Stimulated activated CD4-positive, alpha-beta T cell treated with anti-CD3 and anti-CD28 coated beads, Interleukin-12 subunit alpha, Interleukin-12 subunit beta, amount 100 ng/mL, for 48 hours (primary cell): Measurements from ENCODE around the gene ZNF566.
"Not testable (repeated sequence)": the region's sequence is repeated elsewhere in the genome, so short reads cannot be mapped to it uniquely, and the experiment has no call there.

ENCODE experiments used
- DNase-seq, 3 donors: peaks; one replicate each; pipeline ENCODE4 v3.0.0-alpha.2; 2020; ENCODE audit warnings: low read depth in 2 of 3, low spot score in 1 of 3

Gene ZNF566

DNA sequence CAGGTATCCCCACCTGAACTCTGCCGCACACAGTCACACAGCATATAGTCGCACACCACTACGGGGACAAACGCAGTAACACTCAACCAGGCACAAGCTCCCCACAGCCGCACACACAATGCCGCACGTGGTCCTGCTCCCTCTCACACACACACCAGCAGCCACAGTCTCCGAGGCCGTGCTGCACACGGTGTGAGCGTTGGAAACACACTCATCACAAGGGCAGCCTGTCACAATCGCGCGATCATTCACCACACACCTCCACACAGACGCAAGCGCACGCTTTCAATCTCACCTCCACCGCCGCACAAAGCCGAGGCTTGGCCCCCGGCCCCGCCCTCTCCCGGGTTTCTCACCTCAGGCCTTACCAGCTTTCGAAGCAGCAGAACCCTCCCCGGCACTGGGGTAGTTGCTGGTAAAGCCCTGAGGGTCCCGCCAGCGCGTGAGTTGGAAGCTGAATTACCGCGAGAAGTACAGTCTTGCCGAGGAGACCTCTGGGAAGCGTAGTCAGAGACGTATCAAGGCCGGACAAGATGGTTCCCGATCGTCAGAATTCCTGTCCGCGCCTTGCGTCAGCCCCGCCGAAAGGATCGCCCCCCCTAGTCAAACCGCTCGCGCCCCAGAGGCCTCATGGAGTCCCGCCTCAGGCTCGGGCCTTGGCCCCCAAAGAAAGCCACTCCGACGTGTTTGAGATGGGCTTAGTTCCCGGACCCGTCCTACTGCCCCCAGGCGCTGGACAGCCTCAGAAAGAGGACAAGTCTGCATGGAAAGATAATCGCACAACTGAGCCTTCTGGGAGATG, at the start of gene ZNF566:
ZNF566 (minus strand) TSS at position 444 of the 802 bp plus-strand sequence. CDS start 13,004 bp downstream, outside the sequence.
- DNase-seq: peak; percentile 87 to 94 (median 89)

DNA sequence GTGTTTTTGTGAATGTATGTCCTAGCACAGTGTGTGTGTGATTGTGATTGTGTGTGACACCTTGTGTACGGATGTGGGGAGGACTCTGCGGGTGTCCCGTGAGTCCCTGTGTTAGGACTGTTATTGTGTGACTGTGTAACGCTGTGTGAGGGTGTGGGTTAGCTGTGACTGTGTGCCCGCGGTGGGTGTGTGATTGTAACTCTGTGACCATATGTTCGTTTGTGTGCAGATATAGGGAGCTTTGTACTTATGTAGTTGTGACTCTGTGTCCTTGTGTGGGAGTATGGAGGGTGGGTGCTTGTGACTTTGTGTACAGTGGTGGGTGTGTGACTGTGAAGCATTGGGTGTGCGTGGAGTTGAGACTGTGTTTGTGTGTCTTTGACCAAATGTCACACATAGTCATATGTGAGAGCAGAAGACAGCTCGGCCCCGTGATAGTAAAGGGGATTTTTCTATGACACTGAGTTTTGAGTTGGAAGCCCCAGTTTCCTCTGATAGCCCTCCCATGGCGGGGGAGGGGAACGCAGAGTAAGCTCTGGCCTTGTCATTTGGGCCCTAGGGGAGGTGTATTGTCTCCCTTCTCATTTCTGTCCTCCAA, 39.7 kb upstream of the ZNF566 start:
- DNase-seq: peak; percentile 1 to 8 (median 4)

DNA sequence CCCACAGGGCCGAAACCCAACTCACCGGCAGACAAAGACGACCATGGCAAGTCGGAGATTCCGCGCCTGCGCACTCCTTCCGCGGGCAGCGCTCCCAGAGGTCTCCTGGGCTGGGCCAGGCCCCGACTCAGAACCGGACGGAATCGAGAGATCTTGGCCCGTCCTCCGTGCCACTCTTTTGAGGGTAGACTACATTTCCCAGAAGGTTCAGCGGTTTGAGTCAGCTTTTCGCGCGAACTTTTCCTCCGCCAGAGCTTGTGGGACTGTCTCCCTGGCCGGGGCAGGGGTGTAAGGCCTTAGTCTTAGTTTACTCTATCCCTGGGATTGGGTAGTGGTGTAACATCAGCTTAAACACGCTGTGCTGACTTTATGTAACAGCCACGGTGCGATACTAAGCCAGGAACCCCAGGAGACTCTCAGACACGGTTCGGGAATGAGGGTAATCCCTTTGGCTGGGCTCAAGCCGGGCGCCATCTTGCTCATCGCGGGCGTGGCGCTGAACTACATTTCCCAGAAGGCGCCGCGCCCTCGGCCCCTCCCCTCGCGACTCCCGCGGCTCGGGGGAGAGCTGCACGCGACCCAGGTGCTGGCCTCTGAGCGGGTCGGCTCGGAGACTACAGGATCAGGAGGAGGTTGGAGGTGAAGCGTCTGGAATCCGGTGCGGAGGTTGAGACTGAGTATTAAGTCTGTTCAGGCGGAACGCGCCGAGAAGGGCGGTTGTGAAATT, 39.0 kb upstream of the ZNF566 start, which contains the start of gene ZNF260:
ZNF260 (minus strand) TSS at position 78 of the 727 bp plus-strand sequence. CDS start 13,033 bp downstream, outside the sequence.
- peak; percentile 83 to 92 (median 88) for DNase-seq

DNA sequence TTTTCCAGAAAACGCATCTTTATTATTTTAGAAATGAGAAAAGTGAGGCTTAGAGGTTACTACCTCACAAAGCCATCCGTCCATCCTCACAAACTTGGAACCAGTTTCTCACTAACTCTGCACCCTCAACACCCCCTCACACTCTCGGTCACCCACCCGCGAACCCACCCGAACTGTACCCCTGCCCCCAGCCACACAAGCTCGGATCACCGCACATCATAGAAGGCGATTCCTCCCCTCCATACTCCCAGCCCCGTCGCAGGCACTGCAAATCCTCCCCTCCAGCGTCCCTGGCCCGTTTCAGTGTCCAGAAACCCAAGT, 38.5 kb upstream of the ZNF566 start:
- DNase-seq: no peak

DNA sequence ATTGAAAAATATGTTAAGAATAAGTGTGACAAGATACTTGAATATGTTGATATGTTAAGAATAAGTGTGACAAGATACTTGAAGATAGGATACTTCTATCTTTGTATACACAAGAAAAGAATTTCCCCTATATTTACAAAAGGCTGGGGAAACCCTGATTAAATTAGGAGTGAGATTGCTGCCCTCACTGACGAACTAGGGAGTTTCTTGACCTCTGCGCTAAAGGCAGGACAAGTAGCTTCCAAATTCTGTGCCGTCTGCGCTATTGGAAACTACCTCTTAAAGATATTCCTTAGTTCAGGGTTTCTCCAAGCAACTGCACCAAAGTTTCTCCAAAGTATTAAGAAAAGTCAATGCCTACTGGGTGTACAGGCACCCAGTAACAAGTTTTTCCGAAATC, 38.0 kb upstream of the ZNF566 start:
- DNase-seq: no peak

DNA sequence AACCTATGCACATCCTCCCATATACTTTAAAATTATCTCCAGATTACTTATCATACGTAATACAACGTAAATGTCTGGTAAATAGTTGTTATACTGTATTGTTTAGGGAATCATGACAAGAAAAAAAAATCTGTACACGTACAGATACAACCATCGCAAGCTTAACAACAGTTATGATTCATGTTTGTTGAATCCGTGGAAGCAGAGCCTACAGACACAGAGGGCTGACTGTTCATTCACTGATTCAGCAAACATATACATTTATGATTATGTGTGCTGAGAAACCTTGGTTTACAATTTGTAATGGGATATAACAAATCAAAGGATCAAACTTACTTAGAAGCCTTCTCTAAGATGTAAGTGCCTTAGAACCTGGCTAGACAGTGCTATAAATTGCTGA, 37.2 kb upstream of the ZNF566 start:
- no peak for DNase-seq

DNA sequence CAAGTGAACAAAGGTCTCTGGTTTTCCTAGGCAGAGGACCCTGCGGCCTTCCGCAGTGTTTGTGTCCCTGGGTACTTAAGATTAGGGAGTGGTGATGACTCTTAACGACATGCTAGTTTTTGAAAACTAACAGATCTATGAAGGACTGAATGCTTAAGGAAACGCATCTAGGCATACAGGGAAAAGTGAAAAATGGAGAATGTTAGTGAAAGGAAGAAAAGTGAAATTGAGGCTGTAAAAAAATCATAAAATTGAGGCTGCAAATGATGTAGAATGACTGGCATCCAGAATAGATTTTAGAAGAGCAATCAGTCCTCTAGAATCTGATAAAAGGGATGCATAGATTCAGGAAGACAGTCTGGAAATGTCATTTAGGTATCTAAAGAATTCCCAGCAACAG, 35.3 kb upstream of the ZNF566 start:
- no peak for DNase-seq

DNA sequence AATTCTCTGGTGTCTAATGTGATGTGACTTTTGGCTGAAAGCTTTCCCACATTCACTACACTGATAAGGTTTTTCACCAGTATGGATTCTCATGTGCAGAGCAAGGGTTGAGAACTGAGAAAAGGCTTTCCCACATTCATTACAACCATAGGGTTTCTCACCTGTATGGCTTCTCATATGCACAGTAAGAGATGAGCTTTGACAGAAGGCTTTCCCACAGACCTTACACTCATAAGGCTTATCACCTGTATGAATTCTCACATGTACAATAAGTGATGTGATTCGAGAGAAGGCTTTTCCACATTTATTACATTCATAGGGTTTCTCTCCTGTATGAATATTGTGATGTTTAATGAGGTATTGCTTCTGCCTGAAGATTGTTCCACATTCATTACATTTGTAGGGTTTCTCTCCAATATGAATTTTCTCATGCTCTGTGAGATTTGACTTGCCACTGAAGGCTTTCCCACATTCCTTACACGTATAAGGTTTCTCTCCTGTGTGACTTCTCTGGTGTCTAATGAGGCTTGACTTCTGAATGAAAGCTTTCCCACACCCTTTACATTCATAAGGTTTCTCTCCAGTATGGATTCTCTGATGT, 24.8 kb upstream of the ZNF566 start:
- DNase-seq: no peak

DNA sequence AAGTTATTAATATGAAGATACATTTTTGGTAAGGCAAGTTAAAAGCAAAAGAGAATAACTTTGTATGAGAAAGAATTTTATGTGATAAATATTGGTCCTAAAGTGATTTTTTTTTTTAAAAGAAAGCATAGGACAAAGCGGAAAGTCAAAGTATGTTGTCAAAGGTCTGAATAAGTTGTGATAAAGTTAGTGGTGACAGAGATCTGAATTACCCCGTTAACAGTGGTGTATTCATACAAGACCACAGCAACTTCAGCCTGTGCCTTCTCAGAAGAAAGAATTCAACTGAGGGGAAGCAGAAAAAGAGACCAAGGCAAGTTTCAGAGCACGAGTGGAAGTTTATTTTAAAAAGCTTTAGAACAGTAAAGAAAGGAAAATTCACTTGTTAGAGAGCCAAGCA, 19.0 kb upstream of the ZNF566 start:
- no peak for DNase-seq

DNA sequence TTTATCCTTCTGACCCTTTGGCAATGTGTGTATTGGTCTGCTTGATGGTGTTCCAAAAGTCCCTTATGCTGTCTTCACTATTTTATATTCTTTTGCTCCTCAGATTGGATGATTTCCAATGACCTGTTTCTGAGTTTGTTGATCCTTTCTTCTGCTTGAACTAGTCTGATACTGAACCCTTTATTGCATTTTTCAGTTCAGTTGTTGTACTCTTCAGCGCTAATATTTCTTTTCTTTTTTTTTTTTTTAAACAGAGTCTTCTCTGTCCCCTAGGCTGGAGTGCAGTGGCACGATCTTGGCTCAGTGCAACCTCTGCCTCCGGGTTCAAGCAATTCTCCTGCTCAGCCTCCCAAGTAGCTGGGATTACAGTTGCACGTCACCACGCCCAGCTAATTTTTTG, 12.6 kb upstream of the ZNF566 start:
- no peak for DNase-seq

- no peak for DNase-seq
These were observed 7.6 kb upstream of the ZNF566 start for GRCh38 chr19:36497001-36497400.

GRCh38 chr19:36492689-36493453, 3.5 kb upstream of the ZNF566 start:
- peak in 2 of 3 donors; percentile 12 to 20 for DNase-seq

DNA sequence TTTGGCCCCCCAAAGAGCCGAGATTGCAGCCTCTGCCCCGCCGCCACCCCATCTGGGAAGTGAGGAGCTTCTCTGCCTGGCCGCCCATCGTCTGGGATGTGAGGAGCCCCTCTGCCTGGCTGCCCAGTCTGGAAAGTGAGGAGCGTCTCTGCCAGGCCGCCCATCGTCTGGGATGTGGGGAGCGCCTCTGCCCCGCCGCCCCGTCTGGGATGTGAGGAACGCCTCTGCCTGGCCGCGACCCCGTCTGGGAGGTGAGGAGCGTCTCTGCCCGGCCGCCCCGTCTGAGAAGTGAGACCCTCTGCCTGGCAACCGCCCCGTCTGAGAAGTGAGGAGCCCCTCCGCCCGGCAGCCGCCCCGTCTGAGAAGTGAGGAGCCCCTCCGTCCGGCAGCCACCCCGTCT, 1.5 kb upstream of the ZNF566 start:
- DNase-seq: not testable (repeated sequence)

GRCh38 chr19:36489920-36490415, 607 bp upstream of the ZNF566 start:
- peak; percentile 50 to 61 (median 51) for DNase-seq

DNA sequence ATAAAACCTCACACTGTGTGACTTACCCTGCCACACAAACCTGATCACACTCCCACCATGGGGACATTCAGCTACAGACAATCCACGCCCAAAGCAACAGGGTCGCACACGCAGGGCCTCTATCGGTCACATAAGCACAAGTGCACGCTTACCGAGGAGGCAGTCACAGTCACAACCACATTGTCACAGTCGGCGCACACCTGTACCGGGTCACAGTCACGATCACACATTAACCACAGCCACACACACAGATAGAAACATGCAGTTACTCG, 579 bp downstream of the ZNF566 start:
- peak in 2 of 3 donors; percentile 20 to 30 for DNase-seq

DNA sequence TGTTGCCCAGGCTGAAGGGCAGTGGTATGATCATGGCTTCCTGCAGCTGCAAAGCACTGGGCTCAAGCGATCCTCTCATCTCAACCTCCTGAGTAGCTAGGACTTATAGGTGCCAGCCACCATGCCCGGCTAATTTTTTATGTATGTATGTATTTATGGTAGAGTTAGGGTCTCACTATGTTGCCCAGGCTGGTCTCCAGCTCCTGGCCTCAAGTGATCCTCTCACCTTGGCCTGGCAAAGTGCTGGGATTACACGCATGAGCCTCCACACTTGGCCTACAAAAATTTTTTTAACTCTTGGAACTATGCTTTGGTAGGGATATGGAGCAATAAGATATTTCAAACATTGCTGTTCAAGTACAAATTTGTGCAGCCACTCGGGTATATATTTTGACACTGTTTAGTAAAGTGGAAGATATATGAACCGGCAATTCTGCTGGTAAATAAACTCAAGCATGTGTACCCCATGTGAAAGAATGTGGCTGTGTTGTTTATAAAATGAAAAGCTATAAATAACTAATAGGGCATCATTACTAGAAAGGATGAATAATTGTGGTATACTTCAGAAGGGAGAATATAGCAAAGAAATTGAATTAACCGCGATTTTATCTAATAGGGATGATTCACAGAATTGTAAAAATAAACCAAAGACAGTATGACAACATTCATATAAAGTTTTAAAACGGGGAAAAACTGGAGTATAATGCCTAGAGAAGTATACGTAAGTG, 1.1 kb downstream of the ZNF566 start:
- DNase-seq: no peak

DNA sequence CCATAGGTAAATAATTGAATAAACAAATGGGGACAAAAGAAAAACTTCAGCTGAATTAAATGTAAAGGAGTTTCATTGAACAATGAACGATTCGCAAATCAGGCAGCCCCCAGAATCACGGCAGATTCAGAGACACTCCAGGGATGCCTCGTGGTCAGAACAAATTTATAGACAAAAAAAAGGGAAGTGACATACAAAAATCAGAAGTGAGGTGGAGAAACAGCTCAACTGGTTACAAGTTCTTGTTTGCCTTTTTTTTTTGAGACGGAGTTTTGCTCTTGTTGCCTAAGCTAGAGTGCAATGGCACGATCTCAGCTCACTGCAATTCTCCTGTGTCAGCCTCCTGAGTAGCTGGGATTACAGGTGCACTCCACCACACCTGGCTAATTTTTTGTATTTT, 5.7 kb downstream of the ZNF566 start:
- DNase-seq: no peak

GRCh38 chr19:36482876-36483275, 6.5 kb downstream of the ZNF566 start:
- DNase-seq: no peak

DNA sequence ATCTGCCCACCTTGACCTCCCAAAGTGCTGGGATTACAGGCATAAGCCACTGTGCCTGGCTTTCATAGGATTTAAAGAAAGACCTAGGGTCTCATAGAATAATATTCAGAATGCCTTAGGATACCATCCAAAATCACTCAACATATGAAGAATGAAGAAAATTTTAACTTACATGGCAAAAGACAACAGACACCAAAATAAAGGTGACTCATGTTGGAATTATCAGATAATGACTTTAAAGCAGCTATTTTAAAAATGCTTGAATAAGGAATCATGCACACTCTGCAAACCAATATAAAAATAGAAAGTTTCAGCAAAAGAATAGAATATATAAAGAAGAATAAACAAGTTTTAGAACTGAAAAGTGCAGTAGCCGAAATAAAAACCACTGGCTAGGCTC, 29.3 kb downstream of the ZNF566 start:
- no peak for DNase-seq

DNA sequence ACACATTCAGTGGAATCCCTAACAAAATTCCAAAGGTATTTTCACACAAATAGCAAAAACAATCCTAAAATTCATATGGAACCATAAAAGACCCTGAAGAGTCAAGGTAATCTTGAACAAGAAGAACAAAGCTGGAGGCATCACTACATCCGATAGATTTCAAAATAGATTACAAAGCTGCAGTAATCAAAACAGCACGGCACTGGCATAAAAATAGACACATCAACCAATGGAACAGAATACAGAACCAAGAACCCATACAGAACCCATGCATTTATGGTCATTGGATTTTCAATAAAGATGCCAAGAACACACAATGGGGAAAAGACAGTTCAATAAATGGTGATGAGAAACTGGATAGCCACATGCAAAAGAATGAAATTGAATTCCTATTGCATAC, 32.5 kb downstream of the ZNF566 start:
- DNase-seq: no peak
